ENCODE data around the gene AADACL4.
"Not testable (repeated sequence)": the region's sequence is repeated elsewhere in the genome, so short reads cannot be mapped to it uniquely, and the experiment has no call there.

AADACL4 gene

GRCh38 chr1:12712929-12713328 is 69.0 kb downstream of the AADACL4 start:
- peaks cover 0 to 6% of the 10 kb centered on the region in 2 donors for H3K27me3 ChIP-seq
- no peak for TF ChIP-seq CTCF (IDR thresholded peaks at IDR 0.05)
- H3K36me3 ChIP-seq, result no peaks in the 10 kb centered on the region
- H3K4me1 ChIP-seq, result no peaks in the 10 kb centered on the region
- H3K4me3 ChIP-seq, result no peak overlapping the region
- no peaks in the 10 kb centered on the region for H3K9me3 ChIP-seq
- no peak for DNase-seq
- no peak overlapping the region for H3K27ac ChIP-seq
- intact Hi-C loops (cut with DNase I; ENCODE audit: low total_unique reads), result no loop called here

GRCh38 chr1:12713651-12714050 is 69.8 kb downstream of the AADACL4 start:
- H3K9me3 ChIP-seq; H3K4me1 ChIP-seq; H3K4me3 ChIP-seq; H3K27ac ChIP-seq; H3K36me3 ChIP-seq; H3K27me3 ChIP-seq; intact Hi-C loops (cut with DNase I; ENCODE audit: low total_unique reads); DNase-seq: not testable (repeated sequence)

GRCh38 chr1:12714710-12715475 is 71.0 kb downstream of the AADACL4 start:
- no peak overlapping the region for H3K27ac ChIP-seq
- intact Hi-C loops (cut with DNase I; ENCODE audit: low total_unique reads), result no loop called here

GRCh38 chr1:12715896-12716437 is 72.1 kb downstream of the AADACL4 start, which contains the start of gene AADACL3:
Gene AADACL3 (plus strand): TSS chr1:12716110. CDS start chr1:12716177, 67 bp downstream.
- Histone ChIP-seq H3K4me3 (no peak within 1 kb of the TSS), H3K4me1 (no peaks in the 10 kb centered on the region), H3K9me3 (no peaks in the 10 kb centered on the region), H3K27me3 (peaks cover 0 to 10% of the 10 kb centered on the region in 2 donors), H3K36me3 (no peaks in the 10 kb centered on the region), H3K27ac (no peak within 1 kb of the TSS)
- TF ChIP-seq CTCF (IDR thresholded peaks at IDR 0.05), result no peak
- intact Hi-C loops (cut with DNase I; ENCODE audit: low total_unique reads), result no loop called here
- DNase-seq, result no peak

More at GRCh38 chr1:12714710-12715475, 71.0 kb downstream of the AADACL4 start:
- H3K4me3 ChIP-seq, result no peak overlapping the region
- H3K4me1 ChIP-seq, result no peaks in the 10 kb centered on the region
- no peaks in the 10 kb centered on the region for H3K36me3 ChIP-seq
- peaks cover 0 to 10% of the 10 kb centered on the region in 2 donors for H3K27me3 ChIP-seq
- no peak for DNase-seq
- no peak for TF ChIP-seq CTCF (IDR thresholded peaks at IDR 0.05)
- H3K9me3 ChIP-seq, result no peaks in the 10 kb centered on the region

Measured in tibial artery (tissue), 4 donors.